GM23338 (cell line): ENCODE results near the gene ADGB.

Source experiments
- CREB1 ChIP-seq: fragments of 250-450 bp; sonication (Bioruptor Pico); IDR thresholded peaks from 2 replicates; pipeline ENCODE4 v1.5.0; 2020; ENCODE audit warnings: low read depth, mild to moderate bottlenecking, moderate library complexity
- CTCF ChIP-seq, 2 experiments: fragments of 200-600 bp in 1 of 2; sonication (generic) in 1 of 2; conservative IDR thresholded peaks; 2 replicates each; pipeline versions ENCODE4 v1.5.1 to v1.6.1; 2016 to 2017; ENCODE audit warnings: antibody characterized with exemption in 2 of 2, low read depth in 2 of 2, mild to moderate bottlenecking in 2 of 2, moderate library complexity in 1 of 2
- ETS1 ChIP-seq: IDR thresholded peaks from 2 replicates; pipeline ENCODE4 v1.6.1; 2016; ENCODE audit warnings: antibody characterized with exemption
- EZH2 ChIP-seq: fragments of 200-600 bp; sonication (generic); IDR thresholded peaks from one replicate; pipeline ENCODE4 v1.8.0; 2017; ENCODE audit warnings: antibody characterized with exemption, mild to moderate bottlenecking, low read depth; ENCODE audit not compliant: unreplicated experiment
- EZH2phosphoT487 ChIP-seq: fragments of 200-600 bp; sonication (generic); IDR thresholded peaks from one replicate; pipeline ENCODE4 v1.8.1; 2018; ENCODE audit warnings: antibody characterized with exemption; ENCODE audit not compliant: unreplicated experiment
- JUNB ChIP-seq: IDR thresholded peaks from one replicate; pipeline ENCODE4 v1.6.1; 2016; ENCODE audit warnings: antibody characterized with exemption; ENCODE audit not compliant: unreplicated experiment
- NANOG ChIP-seq: IDR thresholded peaks from 2 replicates; pipeline ENCODE4 v1.6.1; 2016; ENCODE audit warnings: antibody characterized with exemption, borderline replicate concordance
- POLR2AphosphoS5 ChIP-seq: IDR thresholded peaks from 2 replicates; pipeline ENCODE4 v1.6.1; 2016; ENCODE audit warnings: antibody characterized with exemption, low read depth
- REST ChIP-seq: IDR thresholded peaks from one replicate; pipeline ENCODE4 v1.6.1; 2018; ENCODE audit warnings: antibody characterized with exemption; ENCODE audit not compliant: unreplicated experiment
- STAT1 ChIP-seq: IDR thresholded peaks from one replicate; pipeline ENCODE4 v1.6.1; 2016; ENCODE audit warnings: antibody characterized with exemption; ENCODE audit not compliant: unreplicated experiment
- ZNF114 ChIP-seq: fragments of 250-450 bp; sonication (Bioruptor Pico); IDR thresholded peaks from 2 replicates; pipeline ENCODE4 v1.5.0; 2020; ENCODE audit warnings: mild to moderate bottlenecking, moderate library complexity
- ZNF331 ChIP-seq: fragments of 250-450 bp; sonication (Bioruptor Pico); IDR thresholded peaks from 2 replicates; pipeline ENCODE4 v1.5.0; 2020; ENCODE audit warnings: low read depth, mild to moderate bottlenecking, moderate library complexity
- ZNF462 ChIP-seq: fragments of 250-450 bp; sonication (Bioruptor Pico); IDR thresholded peaks from 2 replicates; pipeline ENCODE4 v1.5.0; 2020; ENCODE audit warnings: mild to moderate bottlenecking, moderate library complexity

GRCh38 chr6:146709036-146709622, 110.4 kb downstream of the ADGB start:
- TF ChIP-seq CTCF (conservative IDR thresholded peaks at IDR 0.05; ENCODE audit: low read depth in 2 of 2) (no peak), POLR2AphosphoS5 (no peak), EZH2phosphoT487 (no peak), REST (no peak), JUNB (no peak), EZH2 (no peak), CREB1 (no peak), ETS1 (no peak), NANOG (no peak), STAT1 (no peak), ZNF331 (CRISPR knock-in tag) (no peak), ZNF462 (CRISPR knock-in tag) (no peak), ZNF114 (no peak)
